ENCODE data around the gene SYTL3. TPM values are rescaled to one million over a fixed set of nuclear protein-coding genes. Genes with fewer than 3 reads are reported as not detected.

SYTL3 gene
- total and polyA plus RNA-seq, 2 donors (not counting 1 experiment from before 2014, with no cell fraction given): 1.1 to 5.4 TPM

DNA sequence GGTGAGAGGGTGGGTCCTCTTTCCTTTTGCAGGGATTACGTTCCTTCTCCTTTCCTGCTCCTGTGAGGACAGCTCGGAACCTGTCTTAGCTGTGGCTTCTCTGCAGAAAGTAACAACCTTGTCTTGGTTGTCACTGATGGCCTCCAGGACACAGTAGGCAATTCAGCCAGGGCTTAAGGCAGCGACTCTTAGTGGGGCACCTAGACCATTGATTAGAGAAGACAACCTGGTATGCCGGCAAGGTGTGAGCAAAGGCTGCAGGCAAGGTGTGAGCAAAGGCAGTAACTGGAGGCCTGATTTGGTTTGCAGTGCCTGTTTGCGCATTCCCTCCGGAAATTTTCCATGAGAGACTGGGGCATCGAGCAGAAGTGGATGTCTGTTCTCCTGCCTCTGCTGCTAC is 42.9 kb upstream of the SYTL3 start:
- Histone ChIP-seq H3K9me3 (ENCODE audit: control extremely low read depth in 1 of 3, control insufficient read depth in 2 of 3, insufficient read depth in 1 of 3, low read length in 2 of 3) (peaks cover 0 to 5% (median 0%) of the 10 kb centered on the region in 3 donors), H3K27me3 (replicated peaks in 1 of 4; ENCODE audit: control extremely low read depth in 1 of 4, control insufficient read depth in 3 of 4, insufficient read depth in 4 of 4, low read length in 3 of 4) (no peaks in the 10 kb centered on the region), H2AFZ (ENCODE audit: insufficient read depth, low read depth, low read length, poor library complexity, severe bottlenecking) (no peak overlapping the region), H3K4me2 (replicated peaks; ENCODE audit: low read depth, low read length, poor library complexity, severe bottlenecking) (no peak overlapping the region), H3K4me1 (ENCODE audit: control insufficient read depth in 2 of 2, insufficient read depth in 2 of 2, low read length in 2 of 2) (no peaks in the 10 kb centered on the region), H4K20me1 (ENCODE audit: control insufficient read depth, insufficient read depth, low read length, poor library complexity, severe bottlenecking) (peaks cover 5% of the 10 kb centered on the region), H3K4me3 (ENCODE audit: control extremely low read depth in 1 of 5, extremely low read depth in 1 of 5, insufficient read depth in 1 of 5, low read depth in 2 of 5, low read length in 4 of 5) (no peak overlapping the region), H3K9ac (ENCODE audit: low read length) (no peak overlapping the region), H3K36me3 (replicated peaks in 1 of 2; ENCODE audit: control extremely low read depth in 1 of 2, control insufficient read depth in 1 of 2, extremely low read depth in 1 of 2, insufficient read depth in 2 of 2, low read length in 1 of 2) (peaks cover 0 to 48% of the 10 kb centered on the region in 2 experiments), H3K27ac (ENCODE audit: low read length in 2 of 2) (no peak overlapping the region), H3K79me2 (ENCODE audit: control insufficient read depth, insufficient read depth, low read length) (no peaks in the 10 kb centered on the region)
- ChIA-PET POLR2A (no interaction called here), CTCF (interaction anchor here (0.8 to 6.7 kb wide), 5 partner anchors 81 to 394 kb away, joined by 3 to 86 read pairs (median 7); no protein-coding TSS in a partner anchor)
- intact Hi-C loops (cut with micrococcal nuclease): no loop called here
- DNase-seq (no peak), ATAC-seq (ENCODE audit: low read depth) (no peak)
- Mint-ChIP-seq H3K27me3 (no peaks in the 10 kb centered on the region), H3K4me1 (no peaks in the 10 kb centered on the region), H3K4me3 (no peak overlapping the region), H3K9me3 (ENCODE audit: insufficient read depth) (no peaks in the 10 kb centered on the region), H3K27ac (no peak overlapping the region)
- WGBS (ENCODE audit: insufficient coverage): 95% methylated on average over 6 of the region's 7 CpGs
- TF ChIP-seq CTCF (IDR thresholded peaks at IDR 0.05) (no peak), EZH2 (IDR thresholded peaks at IDR 0.05; ENCODE audit: borderline replicate concordance, insufficient read depth, low read depth, low read length, poor library complexity, severe bottlenecking) (no peak)

- no peak for DNase-seq
- WGBS (ENCODE audit: insufficient coverage): 96% methylated on average over 13 of the region's 14 CpGs
- Histone ChIP-seq H3K4me1 (ENCODE audit: control insufficient read depth in 2 of 2, insufficient read depth in 2 of 2, low read length in 2 of 2) (no peaks in the 10 kb centered on the region), H3K9me3 (ENCODE audit: control extremely low read depth in 1 of 3, control insufficient read depth in 2 of 3, insufficient read depth in 1 of 3, low read length in 2 of 3) (peaks cover 0 to 5% (median 0%) of the 10 kb centered on the region in 3 donors), H3K4me3 (ENCODE audit: control extremely low read depth in 1 of 5, extremely low read depth in 1 of 5, insufficient read depth in 1 of 5, low read depth in 2 of 5, low read length in 4 of 5) (no peak overlapping the region), H4K20me1 (ENCODE audit: control insufficient read depth, insufficient read depth, low read length, poor library complexity, severe bottlenecking) (peaks cover 5% of the 10 kb centered on the region), H3K79me2 (ENCODE audit: control insufficient read depth, insufficient read depth, low read length) (no peaks in the 10 kb centered on the region), H3K27ac (ENCODE audit: low read length in 2 of 2) (no peak overlapping the region), H3K9ac (ENCODE audit: low read length) (no peak overlapping the region), H3K4me2 (replicated peaks; ENCODE audit: low read depth, low read length, poor library complexity, severe bottlenecking) (no peak overlapping the region), H3K27me3 (replicated peaks in 1 of 4; ENCODE audit: control extremely low read depth in 1 of 4, control insufficient read depth in 3 of 4, insufficient read depth in 4 of 4, low read length in 3 of 4) (no peaks in the 10 kb centered on the region), H3K36me3 (replicated peaks in 1 of 2; ENCODE audit: control extremely low read depth in 1 of 2, control insufficient read depth in 1 of 2, extremely low read depth in 1 of 2, insufficient read depth in 2 of 2, low read length in 1 of 2) (peaks cover 0 to 48% of the 10 kb centered on the region in 2 experiments), H2AFZ (ENCODE audit: insufficient read depth, low read depth, low read length, poor library complexity, severe bottlenecking) (no peak overlapping the region)
- no peaks in the 10 kb centered on the region for H3K4me1 Mint-ChIP-seq
- ChIA-PET CTCF (interaction anchor here (0.8 to 6.7 kb wide), 3 partner anchors 370 to 394 kb away, joined by 3 to 86 read pairs (median 85); no protein-coding TSS in a partner anchor), POLR2A (no interaction called here)
- H3K27ac Mint-ChIP-seq: no peak overlapping the region
- no peaks in the 10 kb centered on the region for H3K9me3 Mint-ChIP-seq (ENCODE audit: insufficient read depth)
- no peak for TF ChIP-seq EZH2 (IDR thresholded peaks at IDR 0.05; ENCODE audit: borderline replicate concordance, insufficient read depth, low read depth, low read length, poor library complexity, severe bottlenecking)
- no peak for TF ChIP-seq CTCF (IDR thresholded peaks at IDR 0.05)
- no peak overlapping the region for H3K4me3 Mint-ChIP-seq
- no peak for ATAC-seq (ENCODE audit: low read depth)
- no peaks in the 10 kb centered on the region for H3K27me3 Mint-ChIP-seq
- intact Hi-C loops (cut with micrococcal nuclease): no loop called here
Measured at GRCh38 chr6:158607411-158608170, 42.3 kb upstream of the SYTL3 start.

All from B cell (primary cell).